ENCODE results near the gene A3GALT2.
"Not testable (repeated sequence)": the region's sequence is repeated elsewhere in the genome, so short reads cannot be mapped to it uniquely, and the experiment has no call there.

The A3GALT2 gene

GRCh38 chr1:33317354-33317753 is 3.5 kb downstream of the A3GALT2 start:
- H3K4me3 ChIP-seq, result no peak overlapping the region
- DNase-seq (ENCODE audit: low spot score), result no peak
- H3K27ac ChIP-seq, result no peak overlapping the region
- TF ChIP-seq, protein P1, sequence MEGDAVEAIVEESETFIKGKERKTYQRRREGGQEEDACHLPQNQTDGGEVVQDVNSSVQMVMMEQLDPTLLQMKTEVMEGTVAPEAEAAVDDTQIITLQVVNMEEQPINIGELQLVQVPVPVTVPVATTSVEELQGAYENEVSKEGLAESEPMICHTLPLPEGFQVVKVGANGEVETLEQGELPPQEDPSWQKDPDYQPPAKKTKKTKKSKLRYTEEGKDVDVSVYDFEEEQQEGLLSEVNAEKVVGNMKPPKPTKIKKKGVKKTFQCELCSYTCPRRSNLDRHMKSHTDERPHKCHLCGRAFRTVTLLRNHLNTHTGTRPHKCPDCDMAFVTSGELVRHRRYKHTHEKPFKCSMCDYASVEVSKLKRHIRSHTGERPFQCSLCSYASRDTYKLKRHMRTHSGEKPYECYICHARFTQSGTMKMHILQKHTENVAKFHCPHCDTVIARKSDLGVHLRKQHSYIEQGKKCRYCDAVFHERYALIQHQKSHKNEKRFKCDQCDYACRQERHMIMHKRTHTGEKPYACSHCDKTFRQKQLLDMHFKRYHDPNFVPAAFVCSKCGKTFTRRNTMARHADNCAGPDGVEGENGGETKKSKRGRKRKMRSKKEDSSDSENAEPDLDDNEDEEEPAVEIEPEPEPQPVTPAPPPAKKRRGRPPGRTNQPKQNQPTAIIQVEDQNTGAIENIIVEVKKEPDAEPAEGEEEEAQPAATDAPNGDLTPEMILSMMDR (IDR thresholded peaks at IDR 0.05), result no peak

- Histone ChIP-seq H3K27ac (no peak overlapping the region), H3K4me3 (no peak overlapping the region)
- no peak for DNase-seq (ENCODE audit: low spot score)
- TF ChIP-seq, protein P1 (IDR thresholded peaks at IDR 0.05), result no peak
Observed at GRCh38 chr1:33316601-33317000, 4.3 kb downstream of the A3GALT2 start.

DNA sequence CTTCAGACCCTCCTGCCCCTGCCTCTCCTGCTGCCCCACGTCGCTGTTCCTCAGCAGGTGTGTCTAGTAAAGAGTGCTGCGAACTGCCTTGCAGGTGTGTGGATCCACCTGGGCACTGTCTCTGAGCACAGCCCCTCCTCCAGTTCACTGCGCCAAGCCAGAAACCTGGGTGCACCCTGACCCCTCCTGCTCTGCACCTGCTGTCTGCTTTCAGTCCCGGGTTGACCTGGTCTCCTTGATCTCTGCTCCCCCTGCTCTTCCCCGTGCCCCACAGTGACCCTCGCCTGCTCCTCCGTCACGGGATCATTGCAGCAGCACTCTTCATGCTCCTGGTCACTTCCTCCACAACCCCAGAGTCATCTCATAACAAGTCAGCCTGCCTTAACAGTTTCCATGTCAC is 6.5 kb downstream of the A3GALT2 start:
- DNase-seq (ENCODE audit: low spot score), result no peak
- H3K27ac ChIP-seq, result no peak overlapping the region
- H3K4me3 ChIP-seq, result no peak overlapping the region
- TF ChIP-seq, protein P1 (IDR thresholded peaks at IDR 0.05), result no peak

- TF ChIP-seq, protein P1 (IDR thresholded peaks at IDR 0.05), result no peak
- Histone ChIP-seq H3K4me3 (no peak overlapping the region), H3K27ac (no peak overlapping the region)
- no peak for DNase-seq (ENCODE audit: low spot score)
Observed at GRCh38 chr1:33312413-33312749, 8.5 kb downstream of the A3GALT2 start.

- no peak overlapping the region for H3K4me3 ChIP-seq
- TF ChIP-seq, protein P1 (IDR thresholded peaks at IDR 0.05), result no peak
- no peak overlapping the region for H3K27ac ChIP-seq
- no peak for DNase-seq (ENCODE audit: low spot score)
Observed at GRCh38 chr1:33311706-33312412, 9.0 kb downstream of the A3GALT2 start.

DNA sequence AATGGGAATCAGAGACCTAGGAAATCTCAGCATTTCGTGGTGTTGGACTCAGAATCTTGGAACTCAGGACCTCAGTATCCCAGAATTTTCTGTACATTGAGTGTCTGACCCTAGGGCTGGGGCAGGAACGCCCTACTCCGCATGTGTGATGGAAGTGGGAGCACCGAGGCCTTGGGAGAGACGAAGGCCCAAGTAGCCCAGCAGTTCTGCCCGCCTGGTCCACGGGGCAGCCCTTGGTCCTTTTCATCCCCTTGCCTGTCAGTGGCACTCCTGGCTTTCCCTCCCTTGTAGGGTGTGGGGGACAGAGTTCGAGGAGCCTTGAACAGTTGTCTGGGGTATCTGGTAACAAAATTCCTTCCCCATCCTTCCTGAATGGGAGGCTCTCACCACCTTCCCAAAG is 10.2 kb downstream of the A3GALT2 start:
- TF ChIP-seq, protein P1 (IDR thresholded peaks at IDR 0.05), result no peak
- Histone ChIP-seq H3K27ac (no peak overlapping the region), H3K4me3 (no peak overlapping the region)
- DNase-seq (ENCODE audit: low spot score), result no peak

DNA sequence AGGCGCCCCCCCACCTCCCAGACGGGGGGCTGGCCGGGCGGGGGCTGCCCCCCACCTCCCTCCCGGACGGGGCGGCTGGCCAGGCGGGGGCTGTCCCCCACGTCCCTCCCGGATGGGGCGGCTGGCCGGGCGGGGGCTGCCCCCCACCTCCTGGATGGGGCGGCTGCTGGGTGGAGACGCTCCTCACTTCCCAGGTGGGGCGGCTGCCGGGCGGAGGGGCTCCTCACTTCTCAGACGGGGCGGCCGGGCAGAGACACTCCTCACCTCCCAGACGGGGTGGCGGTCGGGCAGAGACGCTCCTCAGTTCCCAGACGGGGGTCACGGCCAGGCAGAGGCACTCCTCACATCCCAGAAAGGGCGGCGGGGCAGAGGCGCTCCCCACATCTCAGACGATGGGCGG is 11.5 kb downstream of the A3GALT2 start:
- not testable (repeated sequence) for H3K27ac ChIP-seq; DNase-seq (ENCODE audit: low spot score); H3K4me3 ChIP-seq
